Bronchial smooth muscle cell (primary cell): Measurements from ENCODE around the gene CLDN5. TPM values are rescaled to one million over a fixed set of nuclear protein-coding genes. Genes with fewer than 3 reads are reported as not detected.

Source experiments
- total RNA-seq: library from RNA; depleted of rRNA; stranded (reverse); fragments of >200 nt; gene quantifications from 2 replicates; pipeline ENCODE4 v1.2.1, GENCODE V29; 2014

CLDN5 gene, protein sequence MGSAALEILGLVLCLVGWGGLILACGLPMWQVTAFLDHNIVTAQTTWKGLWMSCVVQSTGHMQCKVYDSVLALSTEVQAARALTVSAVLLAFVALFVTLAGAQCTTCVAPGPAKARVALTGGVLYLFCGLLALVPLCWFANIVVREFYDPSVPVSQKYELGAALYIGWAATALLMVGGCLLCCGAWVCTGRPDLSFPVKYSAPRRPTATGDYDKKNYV
- total RNA-seq: 0.43 and 0.63 TPM in 2 replicates

DNA sequence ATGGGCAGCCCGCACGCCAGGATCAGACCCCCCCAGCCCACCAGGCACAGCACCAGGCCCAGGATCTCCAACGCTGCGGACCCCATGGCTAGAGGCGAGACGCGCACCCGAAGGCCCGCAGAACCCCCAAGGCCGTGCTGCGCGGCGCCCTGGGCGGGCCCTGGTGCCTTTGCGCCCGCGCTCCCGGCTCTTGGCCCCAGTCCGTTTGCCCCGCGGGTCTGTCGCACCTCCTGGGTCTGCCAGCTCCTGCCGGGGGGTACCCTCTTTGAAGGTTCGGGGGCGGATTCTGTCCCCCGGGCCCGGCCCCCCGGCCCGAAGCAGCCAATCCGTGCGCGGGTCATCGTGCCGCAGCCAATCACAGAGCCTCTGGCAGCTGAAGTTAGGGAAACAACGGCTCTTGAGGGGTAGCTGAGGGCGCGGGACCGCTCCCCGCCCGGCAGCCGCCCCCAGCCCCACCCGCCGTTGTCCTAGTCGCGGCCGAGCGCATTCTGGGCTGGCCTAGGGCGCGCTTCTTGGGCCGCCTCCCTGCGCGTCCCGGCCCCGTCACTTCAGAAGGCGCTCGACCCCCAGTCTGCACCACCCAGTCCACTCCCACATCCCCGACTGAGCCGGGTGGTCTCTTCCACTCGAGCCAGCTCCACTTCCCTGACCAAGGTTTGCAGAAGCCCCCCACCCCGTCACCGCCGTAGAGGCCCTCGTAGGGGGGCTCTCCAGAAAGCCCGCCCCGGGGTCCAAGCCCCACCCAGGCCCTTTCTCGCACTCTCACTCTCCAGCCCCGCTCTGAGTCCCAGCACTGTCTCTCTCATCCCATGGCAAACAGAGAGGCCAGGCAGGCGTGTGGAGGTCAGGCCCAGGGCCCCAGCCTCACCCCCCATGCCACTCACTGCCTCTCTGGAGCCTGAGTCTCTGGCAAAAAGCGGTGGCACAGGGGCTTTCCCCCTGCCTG lies at the start of gene CLDN5:
Gene CLDN5 (minus strand): TSS at position 241 of the 946 bp plus-strand sequence. CDS start 155 bp downstream, at position 86.

DNA sequence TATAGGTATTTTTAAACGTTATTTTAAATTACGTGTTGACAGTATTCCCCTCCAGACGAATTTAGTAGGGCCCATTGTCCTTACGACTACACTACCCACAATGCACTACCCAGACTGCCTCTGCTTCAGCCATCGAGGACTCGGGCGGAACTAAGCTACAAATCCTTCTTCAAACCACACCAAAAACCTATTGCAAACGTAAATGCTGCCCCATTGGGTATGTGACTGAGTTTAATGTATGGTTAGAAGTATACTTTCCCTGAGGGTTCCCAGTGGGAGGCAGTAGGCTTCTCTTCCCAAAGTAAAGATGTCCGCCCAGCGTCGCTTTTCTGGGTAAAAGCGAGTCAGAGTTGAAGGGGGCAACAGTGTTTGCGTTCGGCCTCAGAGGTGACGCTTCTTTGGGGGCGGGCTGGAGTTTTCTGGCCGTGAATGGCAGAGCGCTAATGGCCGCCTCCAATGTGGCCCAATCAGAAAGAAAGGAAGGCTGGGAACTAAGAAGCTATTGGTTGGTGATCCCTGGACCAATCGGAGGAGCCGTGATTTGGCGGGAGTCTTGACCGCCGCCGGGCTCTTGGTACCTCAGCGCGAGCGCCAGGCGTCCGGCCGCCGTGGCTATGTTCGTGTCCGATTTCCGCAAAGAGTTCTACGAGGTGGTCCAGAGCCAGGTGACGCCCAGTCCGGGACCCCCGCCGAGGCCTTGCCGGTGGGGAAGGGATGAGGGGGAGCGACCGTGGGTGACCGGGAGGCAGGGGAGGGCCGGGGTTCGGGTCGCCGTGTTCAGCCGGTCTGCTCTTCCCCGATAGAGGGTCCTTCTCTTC lies 44.6 kb downstream of the CLDN5 start, which contains the start of gene CDC45:
Gene CDC45 (plus strand): TSS at position 566 of the 818 bp plus-strand sequence. CDS start 49 bp downstream, at position 615.

DNA sequence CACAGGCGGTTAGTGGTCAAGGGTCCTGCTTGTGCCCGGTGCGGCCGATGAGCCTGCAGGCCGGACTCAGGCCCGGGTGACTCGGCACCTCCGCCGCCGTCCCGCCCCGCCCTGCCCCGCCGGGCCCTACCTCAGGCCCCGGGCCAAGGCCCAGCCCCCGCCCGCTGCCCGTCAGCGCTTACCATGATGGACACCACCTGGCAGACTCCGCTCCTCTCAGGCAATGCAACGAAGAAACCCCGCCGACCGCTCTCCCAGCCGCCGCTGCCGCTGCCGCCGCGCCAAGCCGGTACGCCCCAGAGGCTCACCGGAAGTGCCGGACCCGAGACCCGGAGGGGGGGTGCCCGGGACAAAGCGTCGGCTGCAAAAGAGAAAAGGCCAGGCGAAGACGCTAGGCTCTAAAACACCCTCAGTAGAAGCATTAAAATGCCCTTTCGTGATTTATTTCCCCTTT lies 45.3 kb downstream of the CLDN5 start, which contains the start of gene UFD1:
Gene UFD1 (minus strand): TSS at position 293 of the 454 bp plus-strand sequence. CDS start 108 bp downstream, at position 185.

Other genes starting within 250 kb of the CLDN5 start
- 7.3 and 8.4 TPM in 2 replicates for gene CLTCL1, start 232.7 kb downstream of the CLDN5 start, total RNA-seq
- 16.6 and 16.7 TPM in 2 replicates for gene HIRA, start 92.7 kb downstream of the CLDN5 start, total RNA-seq
- 35.8 and 48.9 TPM in 2 replicates for gene MRPL40, start 91.9 kb downstream of the CLDN5 start, total RNA-seq
- gene C22orf39, start 76.7 kb downstream of the CLDN5 start, total RNA-seq: 17.3 and 26.3 TPM in 2 replicates
- 48.2 and 48.3 TPM in 2 replicates for gene UFD1, start 45.2 kb downstream of the CLDN5 start, total RNA-seq
- 1.1 and 2.0 TPM in 2 replicates for gene CDC45, start 44.5 kb downstream of the CLDN5 start, total RNA-seq
- gene SEPTIN5, start 190.1 kb upstream of the CLDN5 start, total RNA-seq: 16.9 and 51.3 TPM in 2 replicates
- gene GP1BB, start 199.1 kb upstream of the CLDN5 start, total RNA-seq: 0.52 and 0.79 TPM in 2 replicates
- gene TBX1, start 236.4 kb upstream of the CLDN5 start, total RNA-seq: 0.32 TPM in 1 of 2 replicates, not detected in the other